ENCODE measurements around the gene KHK. TPM values are rescaled to one million over a fixed set of nuclear protein-coding genes. Genes with fewer than 3 reads are reported as not detected.

Gene KHK
- total and polyA plus RNA-seq, 9 of the 15 experiments (the other 6 are each of a cell fraction or from before 2014, with no cell fraction given) = 1.5 to 10.7 (median 5.2) TPM

DNA sequence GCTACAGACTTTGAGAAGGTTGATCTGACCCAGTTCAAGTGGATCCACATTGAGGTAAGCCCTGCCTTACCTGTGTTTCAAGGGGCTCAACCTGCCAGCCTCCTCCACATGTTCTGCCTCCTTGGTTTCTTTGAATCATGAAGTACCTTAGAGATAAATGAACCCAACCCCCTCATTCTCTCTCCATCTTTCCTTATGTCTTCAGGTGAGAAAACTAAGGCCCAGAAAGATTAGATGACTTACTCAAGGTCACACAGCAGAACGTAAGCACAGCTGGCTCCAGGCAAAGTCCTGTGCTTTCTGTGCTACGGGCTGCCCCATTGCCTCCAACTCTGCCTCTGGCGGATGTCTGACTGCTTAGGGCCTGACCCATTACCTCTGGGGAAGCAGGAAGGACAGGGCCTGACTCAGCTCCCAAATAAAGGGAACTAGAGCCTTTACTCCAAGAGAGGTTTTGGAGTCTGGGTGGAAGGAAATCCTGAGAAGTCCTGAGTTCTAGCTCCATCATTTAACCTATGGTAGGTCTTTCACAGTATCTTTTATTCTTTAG is 10.3 kb downstream of the KHK start (continued):
- TF ChIP-seq SPI1 (IDR thresholded peaks at IDR 0.05; ENCODE audit: borderline replicate concordance, low read depth, low read length) (no peak), ELF1 (tag; IDR thresholded peaks at IDR 0.05) (no peak), ILF3 (IDR thresholded peaks at IDR 0.05; ENCODE audit: borderline replicate concordance) (no peak)

DNA sequence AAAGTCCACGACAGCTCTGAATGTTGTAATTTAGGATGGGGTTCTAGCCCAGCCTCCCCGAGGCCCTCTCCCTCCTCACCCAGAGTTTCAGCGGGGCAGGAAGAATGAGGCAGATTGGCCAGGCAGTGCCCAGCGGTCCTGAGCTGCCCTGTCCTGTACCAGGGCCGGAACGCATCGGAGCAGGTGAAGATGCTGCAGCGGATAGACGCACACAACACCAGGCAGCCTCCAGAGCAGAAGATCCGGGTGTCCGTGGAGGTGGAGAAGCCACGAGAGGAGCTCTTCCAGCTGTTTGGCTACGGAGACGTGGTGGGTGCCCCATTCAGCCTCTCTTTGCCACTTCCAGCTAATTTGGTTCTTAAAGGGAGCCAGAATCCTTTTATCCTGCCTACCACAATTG is 10.8 kb downstream of the KHK start:
- H3K4me2 ChIP-seq (ENCODE audit: insufficient read depth, low read length) = no peak overlapping the region
- BruUV-seq (replicated peaks) = no TSS peak
- H3K36me3 ChIP-seq (ENCODE audit: control insufficient read depth, insufficient read depth, low read length) = no peaks in the 10 kb centered on the region; the same call in 2 of the 3 replicates
- peaks cover 3% of the 10 kb centered on the region; the same call in 2 of the 3 replicates for H3K79me2 ChIP-seq (ENCODE audit: control insufficient read depth, insufficient read depth, low read length)
- POLR2A ChIA-PET = interaction anchor here (0.6 to 1.6 kb wide), 3 partner anchors 8 to 42 kb away, joined by 4 to 5 read pairs (median 5); partner anchors contain the start of genes KHK and PRR30
- H3K9me1 ChIP-seq (ENCODE audit: control insufficient read depth, insufficient read depth, low read length) = no peaks in the 10 kb centered on the region
- in situ Hi-C loops (cut with MboI) = loop anchor here (5.0 kb wide), 2 partner anchors 95 to 185 kb away; partner anchors contain the start of gene TRIM54
- no peak for DNase-seq (ENCODE audit: extremely low read depth in 1 of 4, low spot score in 3 of 4)
- no peak for FAIRE-seq
- H2AFZ ChIP-seq (ENCODE audit: low read depth, low read length) = no peak overlapping the region
- no peak for ATAC-seq
- 78% methylated on average over 14 of the region's 14 CpGs for WGBS (ENCODE audit: insufficient coverage, low coverage, missing lambda C conversion rate)
- H3K4me1 ChIP-seq (replicated peaks in 1 of 2; ENCODE audit: control insufficient read depth in 2 of 2, insufficient read depth in 2 of 2, low read length in 2 of 2) = peaks cover 29 to 48% of the 10 kb centered on the region in 2 experiments
- intact Hi-C loops (cut with micrococcal nuclease) = loop anchor here (5.0 kb wide), 2 partner anchors 115 to 205 kb away; partner anchors contain the start of genes ATRAID and SLC5A6
- no peaks in the 10 kb centered on the region for H4K20me1 ChIP-seq (replicated peaks; ENCODE audit: control insufficient read depth, insufficient read depth, low read length)
- H3K27ac ChIP-seq (ENCODE audit: extremely low read depth, low read depth, low read length) = no peak overlapping the region
- no peaks in the 10 kb centered on the region for H3K27me3 ChIP-seq (ENCODE audit: control insufficient read depth in 2 of 2, insufficient read depth in 2 of 2, low read length in 2 of 2)
- CTCF ChIA-PET (ENCODE audit: low intra/inter-chr PET ratio) = interaction anchor here (2.8 to 3.1 kb wide), 2 partner anchors 94 to 206 kb away, joined by 19 to 27 read pairs; no protein-coding TSS in a partner anchor
- H3K9me3 ChIP-seq (replicated peaks; ENCODE audit: control insufficient read depth, insufficient read depth, low read depth, low read length) = no peaks in the 10 kb centered on the region
- TF ChIP-seq SLC30A9 (CRISPR knock-in tag; IDR thresholded peaks at IDR 0.05) (no peak), SMARCC2 (IDR thresholded peaks at IDR 0.05; ENCODE audit: low read depth) (no peak), ZNF134 (CRISPR knock-in tag; conservative IDR thresholded peaks at IDR 0.05) (no peak), ESRRB (CRISPR knock-in tag; IDR thresholded peaks at IDR 0.05; ENCODE audit: borderline replicate concordance) (no peak), PHF21A (IDR thresholded peaks at IDR 0.05; ENCODE audit: borderline replicate concordance, low read depth) (no peak), POLR2AphosphoS5 (IDR thresholded peaks at IDR 0.05; ENCODE audit: control insufficient read depth, insufficient read depth, low read depth, low read length) (no peak), ZFP36 (IDR thresholded peaks at IDR 0.05; ENCODE audit: low read depth, low read length, partially characterized antibody) (no peak)
- TF ChIP-seq, protein P1, sequence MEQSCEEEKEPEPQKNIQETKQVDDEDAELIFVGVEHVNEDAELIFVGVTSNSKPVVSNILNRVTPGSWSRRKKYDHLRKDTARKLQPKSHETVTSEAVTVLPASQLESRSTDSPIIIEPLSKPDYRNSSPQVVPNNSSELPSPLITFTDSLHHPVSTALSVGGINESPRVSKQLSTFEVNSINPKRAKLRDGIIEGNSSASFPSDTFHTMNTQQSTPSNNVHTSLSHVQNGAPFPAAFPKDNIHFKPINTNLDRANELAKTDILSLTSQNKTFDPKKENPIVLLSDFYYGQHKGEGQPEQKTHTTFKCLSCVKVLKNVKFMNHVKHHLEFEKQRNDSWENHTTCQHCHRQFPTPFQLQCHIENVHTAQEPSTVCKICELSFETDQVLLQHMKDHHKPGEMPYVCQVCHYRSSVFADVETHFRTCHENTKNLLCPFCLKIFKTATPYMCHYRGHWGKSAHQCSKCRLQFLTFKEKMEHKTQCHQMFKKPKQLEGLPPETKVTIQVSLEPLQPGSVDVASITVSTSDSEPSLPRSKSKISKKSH (CRISPR knock-in tag; IDR thresholded peaks at IDR 0.05) = no peak
- H3K9ac ChIP-seq (ENCODE audit: insufficient read depth in 1 of 2, low read depth in 2 of 2, low read length in 2 of 2) = no peak overlapping the region
- no peak overlapping the region for H3K4me3 ChIP-seq
